Middle frontal gyrus (tissue), 1 donor: Measurements from ENCODE around the gene FRK.
A peak's percentile ranks its signal among the peaks of the same experiment; 100 is the strongest.
"Not testable (repeated sequence)": the region's sequence is repeated elsewhere in the genome, so short reads cannot be mapped to it uniquely, and the experiment has no call there.

ENCODE experiments used
- DNase-seq: peaks from one replicate; pipeline ENCODE4 v3.0.0-alpha.2; 2015; ENCODE audit warnings: low spot score; ENCODE audit errors: extremely low spot score

Gene FRK

GRCh38 chr6:115947966-115948541 is 112.6 kb downstream of the FRK start:
- no peak for DNase-seq

DNA sequence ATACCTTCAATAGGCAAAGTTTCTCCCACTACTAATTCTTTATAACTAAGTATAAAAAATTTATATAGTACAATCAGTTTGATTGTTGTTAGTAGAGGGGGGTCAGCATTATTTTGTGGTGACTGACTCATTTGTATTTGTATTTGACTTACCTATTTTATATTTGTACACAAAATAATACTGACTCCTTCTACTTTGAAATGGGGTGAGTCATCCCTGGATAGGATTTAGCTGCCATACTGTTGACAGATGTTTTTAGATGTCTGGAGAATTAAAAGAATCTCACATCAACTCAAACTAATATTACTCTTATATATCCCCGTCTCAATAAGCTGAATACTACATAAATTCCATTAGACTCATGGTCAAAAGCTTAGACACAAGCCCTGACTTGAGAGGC is 114.9 kb downstream of the FRK start:
- DNase-seq, result no peak

GRCh38 chr6:115945306-115945705 is 115.4 kb downstream of the FRK start:
- no peak for DNase-seq

DNA sequence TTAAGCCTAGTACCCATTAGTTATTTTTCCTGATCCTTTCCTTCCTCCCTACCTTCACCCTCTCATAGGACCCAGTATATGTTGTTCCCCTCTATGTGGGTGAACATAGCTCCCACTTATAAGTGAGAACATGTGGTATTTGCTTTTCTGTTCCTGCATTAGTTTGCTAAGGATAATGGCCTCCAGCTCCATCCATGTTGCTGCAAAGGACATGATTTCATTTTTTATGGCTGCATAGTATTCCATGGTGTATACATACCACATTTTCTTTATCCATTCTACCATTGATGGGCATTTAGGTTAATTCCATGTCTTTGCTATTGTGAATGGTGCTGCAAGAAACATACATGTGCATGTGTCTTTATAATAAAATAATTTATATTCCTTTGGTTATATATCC is 115.9 kb downstream of the FRK start:
- DNase-seq, result not testable (repeated sequence)

GRCh38 chr6:115937502-115937901 is 123.2 kb downstream of the FRK start:
- DNase-seq, result not testable (repeated sequence)

GRCh38 chr6:115935361-115935760 is 125.3 kb downstream of the FRK start:
- no peak for DNase-seq

GRCh38 chr6:115934829-115935228 is 125.9 kb downstream of the FRK start:
- DNase-seq, result no peak

DNA sequence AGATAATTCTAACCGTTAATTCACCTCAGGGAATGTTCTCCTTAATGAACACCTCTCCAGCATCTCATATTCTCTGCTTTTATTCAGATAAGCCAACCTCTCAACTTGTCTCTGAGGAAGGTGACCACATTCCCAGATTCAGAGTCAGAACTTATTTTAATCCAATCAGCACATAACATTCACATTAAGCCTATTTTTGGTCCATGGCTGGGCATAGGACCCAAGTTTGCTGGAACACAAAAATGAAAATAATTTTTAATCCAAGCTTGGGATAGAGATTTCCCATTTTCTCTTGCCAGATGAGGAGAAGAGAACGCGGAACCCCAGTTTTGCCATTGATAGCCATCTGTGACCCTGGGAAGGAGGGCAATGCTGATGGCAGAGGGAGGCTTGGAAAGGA is 126.5 kb downstream of the FRK start:
- DNase-seq, result no peak

GRCh38 chr6:115932481-115932880 is 128.2 kb downstream of the FRK start:
- no peak for DNase-seq

DNA sequence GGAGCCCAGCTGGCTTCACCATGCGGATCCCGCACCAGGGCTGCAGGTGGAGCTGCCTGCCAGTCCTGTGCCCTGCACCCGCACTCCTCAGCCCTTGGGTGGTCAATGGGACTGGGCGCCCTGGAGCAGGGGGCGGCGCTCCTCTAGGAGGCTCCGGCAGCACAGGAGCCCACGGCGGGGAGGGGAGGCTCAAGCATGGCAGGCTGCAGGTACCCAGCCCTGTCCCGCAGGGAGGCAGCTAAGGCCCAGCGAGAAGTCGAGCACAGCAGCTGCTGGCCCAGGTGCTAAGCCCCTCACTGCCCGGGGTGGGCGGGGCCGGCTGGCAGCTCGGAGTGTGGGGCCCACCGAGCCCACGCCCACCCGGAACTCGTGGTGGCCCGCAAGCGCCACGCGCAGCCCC is 132.7 kb downstream of the FRK start:
- DNase-seq, result not testable (repeated sequence)

- DNase-seq, result no peak
These were observed 137.7 kb downstream of the FRK start for GRCh38 chr6:115922971-115923370.

- no peak for DNase-seq
These were observed 146.6 kb downstream of the FRK start for GRCh38 chr6:115914098-115914497.

GRCh38 chr6:115909923-115910546 is 150.7 kb downstream of the FRK start:
- DNase-seq, result no peak

GRCh38 chr6:115908906-115909559 is 151.7 kb downstream of the FRK start:
- no peak for DNase-seq

DNA sequence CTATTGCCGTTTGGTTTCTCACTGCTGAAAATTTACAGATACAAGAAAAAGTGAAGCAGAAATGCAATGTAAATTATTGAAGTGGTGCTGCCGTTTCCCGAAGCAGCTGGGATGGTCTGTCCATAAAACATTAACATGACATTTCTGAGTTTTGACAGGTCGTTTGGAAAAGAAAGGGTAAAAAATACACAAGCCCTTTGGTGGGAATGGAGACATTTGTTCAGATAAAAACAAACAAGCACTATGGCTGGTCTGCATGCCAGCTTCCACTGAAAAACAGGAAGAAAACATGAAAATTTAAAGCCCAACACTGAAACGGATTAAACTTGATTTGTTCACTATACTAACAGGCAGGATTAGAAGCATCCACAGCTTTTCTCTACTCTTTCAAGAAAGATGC is 155.2 kb downstream of the FRK start:
- no peak for DNase-seq

DNA sequence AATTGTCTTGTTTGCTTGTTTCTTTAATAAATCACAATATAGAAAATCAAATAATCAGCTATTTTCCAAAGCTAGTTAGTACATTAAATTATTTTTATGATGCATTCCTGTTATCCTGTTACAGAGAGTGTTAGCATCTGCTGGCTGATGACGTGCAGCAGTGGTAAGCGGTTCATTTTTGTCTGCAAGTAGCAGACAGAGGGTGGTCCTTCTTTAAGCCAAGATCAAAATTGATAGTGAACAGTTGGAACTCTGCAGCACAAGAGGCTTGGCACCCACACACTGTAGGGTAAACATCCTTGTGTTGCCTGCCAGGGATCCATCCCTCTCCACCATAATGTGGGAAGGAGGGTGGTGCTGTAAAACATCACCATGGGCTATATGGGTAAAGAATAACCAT is 158.3 kb downstream of the FRK start:
- no peak for DNase-seq

- DNase-seq, result no peak
These were observed 158.8 kb downstream of the FRK start for GRCh38 chr6:115901896-115902295.

DNA sequence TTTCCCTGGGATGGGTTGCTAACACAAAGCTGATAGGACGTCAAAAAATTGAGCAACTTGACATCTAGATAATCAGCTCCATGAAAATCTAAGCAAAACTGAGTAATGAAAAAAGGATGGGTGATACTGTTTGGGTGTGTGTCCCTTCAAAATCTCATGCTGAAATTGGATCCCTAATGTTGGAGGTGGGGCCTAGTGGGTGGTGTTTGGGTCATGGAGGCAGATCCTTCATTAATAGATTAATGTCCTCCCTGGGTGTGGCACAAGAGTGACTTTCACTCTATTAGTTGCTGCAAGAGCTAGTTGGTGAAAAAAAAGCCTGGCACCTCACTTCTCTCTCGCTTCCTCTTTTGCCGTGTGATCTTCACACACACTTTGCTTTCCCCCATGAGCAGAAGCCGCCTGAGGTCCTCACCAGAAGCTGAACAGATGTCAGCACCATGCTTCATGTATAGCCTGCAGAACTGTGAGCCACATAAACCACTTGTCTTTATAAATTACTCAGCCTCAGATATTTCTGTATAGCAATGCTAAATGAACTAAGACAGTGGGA is 160.9 kb downstream of the FRK start:
- DNase-seq, result no peak

- DNase-seq, result no peak
These were observed 162.4 kb downstream of the FRK start for GRCh38 chr6:115898246-115898645.

DNA sequence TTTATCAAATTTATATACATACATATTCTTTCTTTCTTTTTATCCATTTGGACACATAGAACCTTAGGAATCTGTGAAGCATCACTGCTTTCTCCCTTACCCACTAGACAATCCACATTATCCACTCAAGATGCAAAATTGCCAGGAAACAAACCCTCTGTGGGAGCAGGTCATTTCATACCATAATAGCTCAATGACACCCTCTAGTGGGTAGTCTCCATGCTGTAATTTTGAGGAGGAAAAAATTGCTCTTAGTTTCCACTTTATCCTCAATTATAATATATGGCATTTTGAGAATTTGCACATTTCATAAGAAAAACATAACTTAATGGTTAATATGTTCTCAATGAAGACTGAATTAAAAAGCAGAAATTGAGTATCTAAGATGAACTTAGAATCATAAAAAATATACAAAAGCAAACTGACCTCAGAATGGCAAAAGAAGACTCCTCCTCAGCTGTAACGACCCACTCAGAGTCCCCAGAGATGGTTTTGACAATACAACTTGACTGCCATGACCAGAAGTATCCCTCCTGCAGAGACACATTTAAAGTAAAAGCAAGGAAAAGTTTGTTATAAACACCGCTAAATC is 164.1 kb downstream of the FRK start:
- DNase-seq, result peak; percentile 40

DNA sequence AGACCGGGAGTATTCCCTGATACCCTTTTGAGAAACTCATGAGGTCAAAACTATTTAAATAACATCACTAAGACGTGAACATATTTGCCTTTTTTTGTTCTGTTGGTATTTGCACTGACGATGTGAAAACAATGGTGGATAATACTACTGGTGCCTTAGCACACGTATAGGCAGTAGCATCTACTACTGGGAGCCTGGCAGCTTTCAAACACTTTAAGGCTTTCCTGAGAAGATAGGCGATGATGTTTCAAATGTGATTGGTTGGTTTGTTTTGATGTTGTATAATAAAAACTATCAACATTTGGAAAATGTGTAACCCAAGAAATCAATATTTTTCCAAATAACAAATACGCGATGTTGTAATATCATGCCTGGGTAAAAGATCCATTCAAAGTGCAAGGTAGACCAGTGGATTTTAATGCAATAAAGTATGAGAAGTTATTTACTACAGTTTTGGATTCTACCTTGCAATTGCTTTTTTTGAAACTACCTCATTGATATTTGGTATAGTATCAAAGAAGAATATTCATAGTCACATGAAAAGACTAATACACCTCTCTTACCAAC is 166.2 kb downstream of the FRK start:
- no peak for DNase-seq

DNA sequence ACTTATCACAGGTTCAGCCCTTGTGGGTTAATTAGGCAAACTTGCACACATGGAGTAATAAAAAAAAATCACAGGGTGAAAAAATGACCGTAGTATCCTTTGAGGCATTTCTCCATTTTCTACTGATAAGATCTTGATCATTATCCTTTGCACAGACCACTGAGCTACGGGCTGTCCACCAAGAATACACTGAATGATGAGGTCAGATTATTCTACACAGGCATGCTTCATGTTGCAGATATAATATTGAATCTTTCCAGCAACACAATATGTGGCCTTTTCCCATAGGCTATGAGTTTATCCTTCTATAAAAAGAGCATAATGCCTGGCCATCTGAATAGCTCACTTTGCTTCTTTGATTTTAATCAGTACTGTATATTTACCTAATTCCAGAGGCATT is 168.9 kb downstream of the FRK start:
- DNase-seq, result no peak
